ENCODE results near the gene SLC2A14. TPM values are rescaled to one million over a fixed set of nuclear protein-coding genes. Genes with fewer than 3 reads are reported as not detected.
"Not testable (repeated sequence)": the region's sequence is repeated elsewhere in the genome, so short reads cannot be mapped to it uniquely, and the experiment has no call there.

Gene SLC2A14
- total and polyA plus RNA-seq, 2 experiments from 2014 or later: 0.26 TPM; not detected in 1

- Histone ChIP-seq H3K4me1 (ENCODE audit: low read depth) (no peaks in the 10 kb centered on the region), H3K4me3 (no peak overlapping the region), H3K27me3 (peaks cover 10% of the 10 kb centered on the region), H3K9me3 (ENCODE audit: low read depth) (no peaks in the 10 kb centered on the region), H3K27ac (no peak overlapping the region), H3K36me3 (no peaks in the 10 kb centered on the region)
- TF ChIP-seq, protein P1, sequence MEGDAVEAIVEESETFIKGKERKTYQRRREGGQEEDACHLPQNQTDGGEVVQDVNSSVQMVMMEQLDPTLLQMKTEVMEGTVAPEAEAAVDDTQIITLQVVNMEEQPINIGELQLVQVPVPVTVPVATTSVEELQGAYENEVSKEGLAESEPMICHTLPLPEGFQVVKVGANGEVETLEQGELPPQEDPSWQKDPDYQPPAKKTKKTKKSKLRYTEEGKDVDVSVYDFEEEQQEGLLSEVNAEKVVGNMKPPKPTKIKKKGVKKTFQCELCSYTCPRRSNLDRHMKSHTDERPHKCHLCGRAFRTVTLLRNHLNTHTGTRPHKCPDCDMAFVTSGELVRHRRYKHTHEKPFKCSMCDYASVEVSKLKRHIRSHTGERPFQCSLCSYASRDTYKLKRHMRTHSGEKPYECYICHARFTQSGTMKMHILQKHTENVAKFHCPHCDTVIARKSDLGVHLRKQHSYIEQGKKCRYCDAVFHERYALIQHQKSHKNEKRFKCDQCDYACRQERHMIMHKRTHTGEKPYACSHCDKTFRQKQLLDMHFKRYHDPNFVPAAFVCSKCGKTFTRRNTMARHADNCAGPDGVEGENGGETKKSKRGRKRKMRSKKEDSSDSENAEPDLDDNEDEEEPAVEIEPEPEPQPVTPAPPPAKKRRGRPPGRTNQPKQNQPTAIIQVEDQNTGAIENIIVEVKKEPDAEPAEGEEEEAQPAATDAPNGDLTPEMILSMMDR (IDR thresholded peaks at IDR 0.05; ENCODE audit: low read depth, low read length): no peak
- no peak for DNase-seq (ENCODE audit: low read depth in 1 of 2, low spot score in 1 of 2)
These were observed 2.4 kb downstream of the SLC2A14 start for GRCh38 chr12:7870335-7870734.

- no peaks in the 10 kb centered on the region for H3K36me3 ChIP-seq
- H3K9me3 ChIP-seq (ENCODE audit: low read depth): no peaks in the 10 kb centered on the region
- no peak overlapping the region for H3K4me3 ChIP-seq
- no peak overlapping the region for H3K27ac ChIP-seq
- DNase-seq (ENCODE audit: low read depth in 1 of 2, low spot score in 1 of 2): peak in 1 of 2 donors; percentile 23
- peaks cover 10% of the 10 kb centered on the region for H3K27me3 ChIP-seq
- TF ChIP-seq, protein P1 (IDR thresholded peaks at IDR 0.05; ENCODE audit: low read depth, low read length): no peak
- no peaks in the 10 kb centered on the region for H3K4me1 ChIP-seq (ENCODE audit: low read depth)
These were observed 3.6 kb downstream of the SLC2A14 start for GRCh38 chr12:7869137-7869536.

DNA sequence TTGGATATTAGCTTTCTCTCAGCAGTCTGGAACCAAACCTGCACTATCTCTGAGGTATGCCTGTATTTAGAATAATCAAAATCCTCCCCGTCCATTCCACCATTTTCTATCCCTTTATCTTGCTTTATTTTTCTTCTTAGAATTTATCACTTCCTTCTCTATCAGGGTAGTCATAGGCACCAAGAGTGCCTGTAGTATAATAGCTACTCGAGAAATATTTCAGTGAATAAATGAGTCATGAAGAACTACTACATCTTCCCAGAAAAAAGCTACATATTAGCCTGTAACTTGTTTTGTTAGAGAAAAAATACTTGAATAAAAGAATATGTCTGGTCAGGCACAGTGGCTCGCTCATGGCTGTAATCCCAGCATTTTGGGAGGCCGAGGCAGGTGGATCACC, 4.3 kb downstream of the SLC2A14 start:
- no peaks in the 10 kb centered on the region for H3K4me1 ChIP-seq (ENCODE audit: low read depth)
- TF ChIP-seq, protein P1 (IDR thresholded peaks at IDR 0.05; ENCODE audit: low read depth, low read length): no peak
- peaks cover 10% of the 10 kb centered on the region for H3K27me3 ChIP-seq
- no peaks in the 10 kb centered on the region for H3K9me3 ChIP-seq (ENCODE audit: low read depth)
- no peak overlapping the region for H3K4me3 ChIP-seq
- no peak for DNase-seq (ENCODE audit: low read depth in 1 of 2, low spot score in 1 of 2)
- H3K27ac ChIP-seq: no peak overlapping the region
- no peaks in the 10 kb centered on the region for H3K36me3 ChIP-seq

- H3K36me3 ChIP-seq: no peaks in the 10 kb centered on the region
- no peaks in the 10 kb centered on the region for H3K9me3 ChIP-seq (ENCODE audit: low read depth)
- H3K27me3 ChIP-seq: no peaks in the 10 kb centered on the region
- no peak for DNase-seq (ENCODE audit: low read depth in 1 of 2, low spot score in 1 of 2)
- no peaks in the 10 kb centered on the region for H3K4me1 ChIP-seq (ENCODE audit: low read depth)
- TF ChIP-seq, protein P1 (IDR thresholded peaks at IDR 0.05; ENCODE audit: low read depth, low read length): no peak
- no peak overlapping the region for H3K27ac ChIP-seq
- no peak overlapping the region for H3K4me3 ChIP-seq
These were observed 8.0 kb downstream of the SLC2A14 start for GRCh38 chr12:7864601-7865150.

DNA sequence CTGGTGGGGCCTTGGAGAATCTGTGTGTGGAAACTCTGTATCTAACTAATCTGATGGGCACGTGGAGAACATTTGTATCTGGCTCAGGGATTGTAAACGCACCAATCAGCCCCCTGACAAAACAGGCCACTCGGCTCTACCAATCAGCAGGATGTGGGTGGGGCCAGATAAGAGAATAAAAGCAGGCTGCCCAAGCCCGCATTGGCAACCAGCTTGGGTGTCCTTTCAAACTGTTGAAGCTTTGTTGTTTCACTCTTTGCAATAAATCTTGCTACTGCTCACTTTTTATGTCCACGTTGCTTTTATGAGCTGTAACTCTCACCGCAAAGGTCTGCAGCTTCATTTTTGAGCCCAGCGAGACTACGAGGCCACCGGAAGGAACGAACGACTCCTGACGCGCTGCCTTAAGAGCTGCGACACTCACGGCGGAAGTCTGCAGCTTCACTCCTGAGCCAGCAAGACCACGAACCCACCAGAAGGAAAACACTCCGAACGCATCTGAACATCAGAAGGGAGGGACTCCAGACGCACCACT, 9.8 kb downstream of the SLC2A14 start:
- H3K4me1 ChIP-seq (ENCODE audit: low read depth); H3K4me3 ChIP-seq; DNase-seq (ENCODE audit: low read depth in 1 of 2, low spot score in 1 of 2); H3K36me3 ChIP-seq; H3K9me3 ChIP-seq (ENCODE audit: low read depth); H3K27ac ChIP-seq; H3K27me3 ChIP-seq: not testable (repeated sequence)

DNA sequence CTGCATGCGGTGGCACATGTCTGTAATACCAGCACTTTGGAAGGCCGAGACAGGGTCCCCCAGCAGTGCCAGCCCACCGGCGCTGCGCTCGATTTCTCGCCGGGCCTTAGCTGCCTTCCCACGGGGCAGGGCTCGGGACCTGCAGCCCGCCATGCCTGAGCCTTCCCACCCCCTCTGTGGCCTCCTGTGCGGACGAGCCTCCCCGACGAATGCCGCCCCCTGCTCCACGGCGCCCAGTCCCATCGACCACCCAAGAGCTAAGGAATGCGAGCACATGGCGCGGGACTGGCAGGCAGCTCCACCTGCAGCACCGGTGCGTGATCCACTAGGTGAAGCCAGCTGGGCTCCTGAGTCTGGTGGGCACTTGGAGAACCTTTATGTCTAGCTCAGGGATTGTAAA, 10.4 kb downstream of the SLC2A14 start:
- H3K4me3 ChIP-seq; H3K36me3 ChIP-seq; H3K27ac ChIP-seq; H3K27me3 ChIP-seq; H3K9me3 ChIP-seq (ENCODE audit: low read depth); DNase-seq (ENCODE audit: low read depth in 1 of 2, low spot score in 1 of 2); H3K4me1 ChIP-seq (ENCODE audit: low read depth): not testable (repeated sequence)

Measured in cardiac muscle cell (in vitro differentiated cells and primary cell).